ENCODE measurements around the gene ST3GAL6.

GRCh38 chr3:98786364-98787006, 23.3 kb downstream of the ST3GAL6 start:
- TF ChIP-seq CTCF (IDR thresholded peaks at IDR 0.05; ENCODE audit: low read length) (no peak), EZH2 (IDR thresholded peaks at IDR 0.05; ENCODE audit: borderline replicate concordance, low read length) (no peak)
